NT2/D1 (cell line): ENCODE measurements around the gene DDX49.

Experiments used
- SUZ12 ChIP-seq: IDR thresholded peaks from 2 replicates; pipeline ENCODE4 v1.6.1; 2011; ENCODE audit not compliant: insufficient read length, insufficient read depth; ENCODE audit errors: extremely low read depth
- YY1 ChIP-seq: IDR thresholded peaks from 2 replicates; pipeline ENCODE4 v1.6.1; 2011; ENCODE audit not compliant: insufficient read length, insufficient read depth
- ZNF274 ChIP-seq: IDR thresholded peaks from 2 replicates; pipeline ENCODE4 v1.6.1; 2011; ENCODE audit warnings: mild to moderate bottlenecking, low read depth, low read length

DNA sequence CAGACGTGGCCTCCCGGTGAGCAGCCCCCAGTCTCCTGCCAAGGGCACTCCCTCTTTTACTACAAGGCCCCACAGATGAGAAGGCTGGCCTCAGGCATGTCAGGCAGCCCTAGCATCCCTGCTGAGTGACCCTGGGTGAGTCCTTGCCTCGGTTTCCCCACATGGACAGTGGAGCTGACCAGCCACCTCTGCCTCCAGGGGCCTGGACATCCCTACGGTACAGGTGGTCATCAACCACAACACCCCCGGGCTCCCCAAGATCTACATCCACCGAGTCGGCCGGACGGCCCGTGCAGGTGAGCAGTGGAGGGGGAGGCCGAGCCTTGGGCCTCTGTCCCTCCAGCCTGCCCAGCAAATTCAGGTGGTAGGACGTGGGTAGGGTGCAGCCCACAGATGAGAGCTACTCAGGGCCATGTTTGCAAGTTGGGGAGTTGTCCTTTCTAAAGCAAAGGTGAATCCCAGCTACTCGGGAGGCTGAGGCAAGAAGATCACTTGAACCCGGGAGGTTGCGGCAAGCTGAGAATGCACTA, 5.2 kb downstream of the DDX49 start:
- TF ChIP-seq YY1: no peak
- TF ChIP-seq ZNF274: no peak
- TF ChIP-seq SUZ12: no peak
